ENCODE data around the gene TANC1.

TANC1 gene

GRCh38 chr2:159217676-159218075, 249.2 kb downstream of the TANC1 start:
- H3K4me1 Mint-ChIP-seq, result no peaks in the 10 kb centered on the region
- no peak overlapping the region for H3K27ac Mint-ChIP-seq
- H3K9me3 Mint-ChIP-seq, result no peaks in the 10 kb centered on the region
- no peak for DNase-seq (ENCODE audit: low spot score in 2 of 2)
- H3K4me3 Mint-ChIP-seq, result no peak overlapping the region
- ATAC-seq (ENCODE audit: low read depth), result no peak
- H3K27me3 Mint-ChIP-seq, result peaks cover 1% of the 10 kb centered on the region
- no peaks in the 10 kb centered on the region for H3K36me3 Mint-ChIP-seq

GRCh38 chr2:159218389-159218788, 249.9 kb downstream of the TANC1 start:
- no peaks in the 10 kb centered on the region for H3K9me3 Mint-ChIP-seq
- H3K36me3 Mint-ChIP-seq, result no peaks in the 10 kb centered on the region
- no peak overlapping the region for H3K4me3 Mint-ChIP-seq
- peaks cover 1% of the 10 kb centered on the region for H3K27me3 Mint-ChIP-seq
- H3K27ac Mint-ChIP-seq, result no peak overlapping the region
- DNase-seq (ENCODE audit: low spot score in 2 of 2) (no peak), ATAC-seq (ENCODE audit: low read depth) (no peak)
- H3K4me1 Mint-ChIP-seq, result no peaks in the 10 kb centered on the region

GRCh38 chr2:159219394-159219998, 251.1 kb downstream of the TANC1 start:
- Mint-ChIP-seq H3K27ac (no peak overlapping the region), H3K27me3 (peaks cover 1% of the 10 kb centered on the region), H3K4me1 (no peaks in the 10 kb centered on the region), H3K9me3 (no peaks in the 10 kb centered on the region), H3K36me3 (no peaks in the 10 kb centered on the region), H3K4me3 (no peak overlapping the region)
- DNase-seq (ENCODE audit: low spot score in 2 of 2) (no peak), ATAC-seq (ENCODE audit: low read depth) (no peak)

GRCh38 chr2:159224061-159224813, 255.8 kb downstream of the TANC1 start:
- Mint-ChIP-seq H3K36me3 (no peaks in the 10 kb centered on the region), H3K4me3 (no peak overlapping the region), H3K27ac (no peak overlapping the region), H3K9me3 (no peaks in the 10 kb centered on the region), H3K4me1 (no peaks in the 10 kb centered on the region), H3K27me3 (peaks cover 1% of the 10 kb centered on the region)
- ATAC-seq (ENCODE audit: low read depth) (no peak), DNase-seq (ENCODE audit: low spot score in 2 of 2) (no peak)

GRCh38 chr2:159225025-159226016, 256.9 kb downstream of the TANC1 start:
- no peaks in the 10 kb centered on the region for H3K9me3 Mint-ChIP-seq
- no peak for DNase-seq (ENCODE audit: low spot score in 2 of 2)
- ATAC-seq (ENCODE audit: low read depth), result no peak
- no peaks in the 10 kb centered on the region for H3K4me1 Mint-ChIP-seq
- peaks cover 1% of the 10 kb centered on the region for H3K27me3 Mint-ChIP-seq
- H3K27ac Mint-ChIP-seq, result no peak overlapping the region
- H3K36me3 Mint-ChIP-seq, result peaks cover 2% of the 10 kb centered on the region
- no peak overlapping the region for H3K4me3 Mint-ChIP-seq

- no peak for DNase-seq (ENCODE audit: low spot score in 2 of 2)
- Mint-ChIP-seq H3K27ac (no peak overlapping the region), H3K36me3 (peaks cover 2% of the 10 kb centered on the region), H3K4me1 (no peaks in the 10 kb centered on the region), H3K9me3 (no peaks in the 10 kb centered on the region), H3K4me3 (no peak overlapping the region), H3K27me3 (peaks cover 1% of the 10 kb centered on the region)
- ATAC-seq (ENCODE audit: low read depth), result no peak
These were observed 257.6 kb downstream of the TANC1 start for GRCh38 chr2:159226059-159226461.

- ATAC-seq (ENCODE audit: low read depth), result no peak
- peaks cover 2% of the 10 kb centered on the region for H3K36me3 Mint-ChIP-seq
These were observed 258.4 kb downstream of the TANC1 start for GRCh38 chr2:159226608-159227385.

GRCh38 chr2:159227467-159227866, 259.0 kb downstream of the TANC1 start:
- H3K36me3 Mint-ChIP-seq, result peaks cover 2% of the 10 kb centered on the region
- H3K4me3 Mint-ChIP-seq, result no peak overlapping the region
- no peaks in the 10 kb centered on the region for H3K4me1 Mint-ChIP-seq
- no peaks in the 10 kb centered on the region for H3K9me3 Mint-ChIP-seq
- DNase-seq (ENCODE audit: low spot score in 2 of 2) (no peak), ATAC-seq (ENCODE audit: low read depth) (no peak)
- no peaks in the 10 kb centered on the region for H3K27me3 Mint-ChIP-seq
- H3K27ac Mint-ChIP-seq, result no peak overlapping the region

More at GRCh38 chr2:159226608-159227385, 258.4 kb downstream of the TANC1 start:
- Mint-ChIP-seq H3K4me3 (no peak overlapping the region), H3K27ac (no peak overlapping the region), H3K27me3 (no peaks in the 10 kb centered on the region), H3K4me1 (no peaks in the 10 kb centered on the region), H3K9me3 (no peaks in the 10 kb centered on the region)
- no peak for DNase-seq (ENCODE audit: low spot score in 2 of 2)

GRCh38 chr2:159228081-159228581, 259.7 kb downstream of the TANC1 start:
- ATAC-seq (ENCODE audit: low read depth), result no peak
- H3K36me3 Mint-ChIP-seq, result peaks cover 4% of the 10 kb centered on the region
- H3K27ac Mint-ChIP-seq, result no peak overlapping the region
- no peaks in the 10 kb centered on the region for H3K9me3 Mint-ChIP-seq
- no peaks in the 10 kb centered on the region for H3K4me1 Mint-ChIP-seq
- H3K4me3 Mint-ChIP-seq, result no peak overlapping the region
- no peaks in the 10 kb centered on the region for H3K27me3 Mint-ChIP-seq
- no peak for DNase-seq (ENCODE audit: low spot score in 2 of 2)

GRCh38 chr2:159229476-159230144, 261.2 kb downstream of the TANC1 start:
- DNase-seq (ENCODE audit: low spot score in 2 of 2) (no peak), ATAC-seq (ENCODE audit: low read depth) (no peak)
- no peak overlapping the region for H3K4me3 Mint-ChIP-seq
- no peaks in the 10 kb centered on the region for H3K9me3 Mint-ChIP-seq
- no peaks in the 10 kb centered on the region for H3K27me3 Mint-ChIP-seq
- no peaks in the 10 kb centered on the region for H3K4me1 Mint-ChIP-seq
- peaks cover 7% of the 10 kb centered on the region for H3K36me3 Mint-ChIP-seq
- no peak overlapping the region for H3K27ac Mint-ChIP-seq

- Mint-ChIP-seq H3K9me3 (no peaks in the 10 kb centered on the region), H3K36me3 (peaks cover 10% of the 10 kb centered on the region), H3K4me3 (no peak overlapping the region), H3K27ac (no peak overlapping the region), H3K4me1 (no peaks in the 10 kb centered on the region), H3K27me3 (no peaks in the 10 kb centered on the region)
- DNase-seq (ENCODE audit: low spot score in 2 of 2) (no peak), ATAC-seq (ENCODE audit: low read depth) (no peak)
These were observed 261.9 kb downstream of the TANC1 start for GRCh38 chr2:159230145-159230877.

- Mint-ChIP-seq H3K27me3 (no peaks in the 10 kb centered on the region), H3K27ac (no peak overlapping the region), H3K9me3 (no peaks in the 10 kb centered on the region), H3K4me3 (no peak overlapping the region), H3K4me1 (no peaks in the 10 kb centered on the region), H3K36me3 (peaks cover 17% of the 10 kb centered on the region)
- ATAC-seq (ENCODE audit: low read depth), result no peak
- DNase-seq (ENCODE audit: low spot score in 2 of 2), result no peak
These were observed 264.2 kb downstream of the TANC1 start for GRCh38 chr2:159232456-159233170.

Data from memory B cell (primary cell).